DLD1 (cell line): ENCODE data around the gene TNF.
"Not testable (repeated sequence)": the region's sequence is repeated elsewhere in the genome, so short reads cannot be mapped to it uniquely, and the experiment has no call there.

Experiments
- in situ Hi-C: cut with HindIII; loops from 2 replicates; pipeline ENCODE4 v1.10.0; 2017; ENCODE audit warnings: low sequenced_read_pairs

The TNF gene

DNA sequence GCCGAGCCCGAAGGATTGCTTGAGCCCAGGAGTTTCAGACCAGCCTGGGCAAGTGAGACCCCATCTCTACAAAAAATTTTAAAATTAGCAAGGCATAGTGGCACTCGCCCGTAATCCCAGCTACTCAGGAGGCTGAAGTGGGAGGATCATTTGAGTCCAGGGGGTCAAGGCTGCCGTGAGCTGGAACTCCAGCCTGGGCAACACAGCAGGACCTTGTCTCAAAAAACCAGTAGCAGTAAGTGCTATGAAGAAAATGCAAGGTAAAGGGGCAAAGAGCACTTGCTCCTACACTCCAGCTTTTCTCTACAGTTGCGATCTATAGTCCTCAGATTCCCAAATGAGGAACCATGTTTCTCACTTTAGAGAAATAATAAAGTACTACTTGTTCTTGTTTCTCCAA is 31.7 kb upstream of the TNF start:
- in situ Hi-C loops = no loop called here

DNA sequence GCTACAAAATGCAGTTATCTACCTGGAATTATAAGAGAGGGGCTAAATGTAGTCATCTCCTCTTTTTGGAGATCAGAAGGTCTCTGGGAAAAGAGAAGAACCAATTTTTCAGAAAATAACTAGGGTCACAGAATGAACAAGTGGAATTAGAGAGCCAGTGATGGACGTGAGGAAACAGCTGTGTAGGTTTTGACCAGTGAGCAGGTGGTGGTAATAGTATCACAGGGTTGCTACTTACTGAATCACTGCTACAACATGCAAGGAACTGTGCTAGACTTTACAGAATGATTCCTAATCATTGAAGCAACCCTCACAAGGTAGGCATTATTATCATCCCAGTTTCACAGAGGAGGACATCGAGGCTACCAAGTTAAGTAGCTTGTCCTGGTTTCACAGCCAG is 30.7 kb upstream of the TNF start:
- in situ Hi-C loops = no loop called here

DNA sequence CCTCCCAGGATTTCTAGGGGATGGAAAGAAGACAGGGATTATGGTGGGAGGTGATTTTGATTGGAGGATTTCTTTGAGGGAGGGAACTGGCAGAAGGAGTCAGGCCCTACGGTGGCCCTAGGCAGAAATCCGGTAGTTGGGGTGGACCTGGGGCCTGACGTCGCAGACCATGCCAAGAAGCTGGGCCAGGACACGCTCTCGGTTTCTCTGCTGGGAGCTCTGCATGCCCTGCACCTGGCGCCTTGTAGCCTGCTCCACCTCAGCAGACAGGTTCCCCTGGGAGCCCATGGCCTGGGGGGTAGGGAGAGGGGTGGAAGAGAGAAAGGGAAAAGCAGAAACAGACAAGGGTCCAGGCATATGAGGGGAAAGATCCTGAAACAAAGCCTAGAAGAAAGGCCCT is 30.1 kb upstream of the TNF start:
- in situ Hi-C loops = no loop called here

DNA sequence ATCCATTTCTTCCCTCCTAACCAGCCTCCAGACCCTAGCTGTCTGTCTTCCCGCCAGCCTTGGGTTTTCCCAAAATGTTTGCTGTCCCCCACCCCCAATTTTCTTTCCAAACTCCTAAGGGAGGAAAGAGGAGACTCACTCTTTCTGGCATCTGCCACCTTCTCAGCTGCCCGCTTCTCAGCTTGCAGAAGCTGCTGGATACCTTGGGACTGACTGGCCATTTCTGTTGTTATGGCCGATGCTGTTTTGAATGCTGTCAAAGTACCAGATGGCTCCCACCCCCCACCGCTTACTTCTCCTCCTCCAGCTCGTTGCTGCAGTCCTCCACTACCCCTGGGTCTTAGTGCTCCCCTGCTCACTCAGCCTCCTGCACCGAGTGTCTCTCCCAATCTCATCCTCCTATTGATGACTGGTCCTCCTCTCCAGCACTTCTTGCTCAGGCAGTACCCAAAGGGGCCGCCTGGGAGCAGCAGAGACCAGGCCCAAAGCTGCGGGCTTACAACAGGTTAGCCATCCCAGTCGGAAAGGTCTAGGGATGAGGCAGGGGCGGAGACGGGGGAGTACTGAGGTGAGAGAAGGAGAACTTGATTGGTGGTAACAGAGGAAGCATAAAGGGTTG is 28.9 kb upstream of the TNF start, which contains the start of gene ATP6V1G2:
TSS of gene ATP6V1G2 (minus strand) at position 270 of the 619 bp plus-strand sequence. CDS start at position 221, 49 bp downstream.
- in situ Hi-C loops = no loop called here

DNA sequence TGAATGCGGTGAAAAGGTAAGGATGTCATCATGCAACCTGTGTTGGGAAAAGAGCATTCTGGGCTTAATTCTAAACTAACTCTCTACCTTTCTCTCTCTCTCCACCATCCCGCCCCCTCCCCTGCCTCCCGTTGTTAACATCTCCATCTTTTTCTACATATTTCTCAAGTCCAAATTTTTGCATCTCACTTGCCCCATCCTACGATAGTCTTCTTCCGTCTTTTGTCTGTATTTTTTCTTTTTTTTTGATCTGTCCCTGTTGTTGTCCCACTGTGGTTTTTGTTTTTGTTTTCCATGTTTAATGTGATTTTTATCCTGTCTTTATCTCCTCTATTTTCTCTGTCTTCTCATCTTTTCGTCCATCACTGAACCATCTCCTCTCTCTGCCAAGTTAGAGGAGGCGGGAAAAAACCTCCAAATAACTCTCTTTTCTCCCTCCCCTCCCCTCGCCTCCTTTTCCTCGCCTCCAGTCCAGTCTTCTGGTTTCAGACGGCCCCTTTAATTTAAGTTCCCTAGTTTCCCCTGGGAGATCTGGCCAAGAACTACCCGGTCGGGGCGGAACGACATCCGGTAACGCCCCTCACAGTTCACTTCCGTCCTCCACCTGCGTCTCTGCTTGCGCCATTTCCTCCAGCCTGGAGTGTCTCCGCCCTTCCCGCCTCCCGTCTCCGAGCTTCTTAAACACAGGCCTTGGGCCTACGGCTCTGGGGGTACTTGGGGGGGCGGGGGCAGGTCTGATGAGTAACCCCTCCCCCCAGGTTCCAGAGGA is 28.2 kb upstream of the TNF start, which contains the start of gene NFKBIL1:
TSS of gene NFKBIL1 (plus strand) at position 651 of the 769 bp plus-strand sequence. CDS start at position 738, 87 bp downstream.
- in situ Hi-C loops = no loop called here

DNA sequence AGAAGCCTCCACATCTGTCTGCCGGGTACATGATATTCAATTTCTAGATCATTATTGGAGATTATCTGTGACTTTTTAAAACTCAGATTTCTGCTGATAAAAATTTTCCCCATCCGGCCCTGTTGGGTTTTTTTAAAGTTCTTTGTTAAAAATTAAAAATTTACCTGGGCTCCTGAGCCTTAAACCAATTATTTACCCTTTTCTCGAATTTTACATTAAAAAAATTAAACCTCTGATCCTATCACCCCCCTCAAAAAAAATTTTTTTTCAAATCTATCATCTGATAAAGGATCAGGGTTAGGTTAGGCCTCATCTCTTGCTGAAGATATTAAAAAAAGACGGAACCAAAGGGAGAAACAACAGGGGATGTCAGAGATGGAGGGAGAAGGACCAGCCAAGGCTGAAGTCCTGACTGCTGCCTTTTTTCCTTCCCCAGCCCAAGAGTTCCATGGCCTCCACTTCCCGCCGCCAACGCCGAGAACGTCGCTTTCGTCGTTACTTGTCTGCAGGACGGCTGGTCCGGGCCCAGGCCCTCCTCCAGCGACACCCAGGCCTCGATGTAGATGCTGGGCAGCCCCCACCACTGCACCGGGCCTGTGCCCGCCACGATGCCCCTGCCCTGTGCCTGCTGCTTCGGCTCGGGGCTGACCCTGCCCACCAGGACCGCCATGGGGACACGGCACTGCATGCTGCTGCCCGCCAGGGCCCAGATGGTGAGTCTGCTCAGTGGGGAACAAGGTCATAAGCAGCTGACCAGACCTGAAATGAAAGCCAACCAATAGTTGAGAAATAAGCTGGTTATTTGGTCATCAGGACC is 27.4 kb upstream of the TNF start:
- in situ Hi-C loops = no loop called here

DNA sequence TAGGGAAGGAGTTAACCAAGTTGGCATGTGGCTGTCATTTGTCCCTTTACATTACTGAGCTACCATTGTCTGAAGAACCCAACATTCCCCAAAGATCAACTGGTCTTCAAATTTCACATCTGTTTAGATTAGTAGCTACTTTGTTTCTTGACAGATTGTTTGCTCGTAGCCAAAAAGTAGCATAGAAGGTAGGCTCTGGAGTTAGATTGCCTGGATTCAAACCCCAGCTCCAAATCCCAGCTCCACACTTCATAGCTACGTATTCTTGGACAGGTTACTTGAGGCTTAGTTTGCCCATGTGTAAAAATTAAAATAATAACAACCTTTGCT is 26.9 kb upstream of the TNF start:
- in situ Hi-C loops = no loop called here

DNA sequence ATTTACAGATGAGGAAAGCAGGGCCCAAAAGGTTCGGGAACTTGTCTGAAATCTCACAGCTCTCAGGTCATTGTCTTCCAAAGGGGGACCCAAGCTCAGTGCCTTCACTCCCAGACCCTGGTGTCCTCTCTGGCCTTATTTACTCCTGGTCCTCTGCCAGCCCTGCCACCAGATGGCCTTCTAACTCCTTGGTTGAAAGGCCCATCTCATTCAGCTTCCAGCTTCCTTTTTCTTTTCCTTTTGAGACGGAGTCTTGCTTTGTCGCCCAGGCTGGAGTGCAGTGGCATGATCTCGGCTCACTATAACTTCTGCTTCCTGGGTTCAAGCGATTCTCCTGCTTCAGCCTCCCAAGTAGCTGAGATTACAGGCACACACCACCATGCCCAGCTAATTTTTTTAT is 24.0 kb upstream of the TNF start:
- in situ Hi-C loops = not testable (repeated sequence)

DNA sequence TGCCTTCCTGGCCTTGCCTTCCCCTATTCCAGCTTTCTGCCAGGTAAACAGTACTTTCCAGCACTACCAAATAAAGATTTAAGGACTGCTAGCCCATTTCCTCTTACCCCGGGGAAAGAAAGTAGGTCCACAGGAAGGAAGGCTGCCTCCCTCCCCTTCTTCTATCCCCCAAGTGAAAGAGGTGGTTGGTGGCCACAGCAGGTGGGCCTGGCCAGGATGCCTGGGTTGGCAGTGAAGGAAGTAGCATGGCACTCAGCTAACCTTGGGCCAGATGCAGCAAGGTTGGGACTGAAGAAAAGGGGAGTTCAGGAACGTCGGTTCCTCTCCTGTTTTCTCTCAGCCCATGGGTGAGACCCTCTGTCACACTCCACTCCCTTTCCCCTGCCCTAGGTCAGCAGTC is 19.1 kb upstream of the TNF start:
- in situ Hi-C loops = no loop called here

DNA sequence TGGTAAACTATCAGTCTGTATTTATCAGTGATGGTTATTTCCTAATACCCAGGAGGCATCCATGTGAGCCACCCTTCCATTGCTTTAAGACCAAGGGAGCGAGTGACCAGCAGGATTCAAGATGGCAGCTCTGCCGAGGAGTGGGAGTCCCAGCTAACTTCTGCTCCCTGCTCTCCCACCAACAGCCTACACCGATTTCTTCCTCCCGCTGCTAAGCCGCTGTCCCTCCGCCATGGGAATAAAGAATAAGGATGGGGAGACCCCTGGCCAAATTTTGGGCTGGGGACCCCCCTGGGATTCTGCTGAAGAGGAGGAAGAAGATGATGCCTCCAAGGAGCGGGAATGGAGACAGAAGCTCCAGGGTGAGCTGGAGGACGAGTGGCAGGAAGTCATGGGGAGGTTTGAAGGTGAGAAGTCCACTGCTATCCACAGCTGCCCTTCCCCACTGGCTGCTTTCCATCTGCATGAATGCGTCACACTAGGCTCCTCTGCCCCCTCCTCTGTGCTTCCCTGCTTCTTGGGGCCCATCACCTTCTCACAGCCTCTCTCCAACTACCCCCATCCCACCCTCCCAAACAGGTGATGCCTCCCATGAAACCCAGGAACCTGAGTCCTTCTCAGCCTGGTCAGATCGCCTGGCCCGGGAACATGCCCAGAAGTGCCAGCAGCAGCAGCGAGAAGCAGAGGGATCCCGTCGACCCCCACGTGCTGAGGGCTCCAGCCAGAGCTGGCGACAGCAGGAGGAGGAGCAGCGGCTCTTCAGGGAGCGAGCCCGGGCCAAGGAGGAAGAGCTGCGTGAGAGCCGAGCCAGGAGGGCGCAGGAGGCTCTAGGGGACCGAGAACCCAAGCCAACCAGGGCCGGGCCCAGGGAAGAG is 17.7 kb upstream of the TNF start:
- in situ Hi-C loops = no loop called here

DNA sequence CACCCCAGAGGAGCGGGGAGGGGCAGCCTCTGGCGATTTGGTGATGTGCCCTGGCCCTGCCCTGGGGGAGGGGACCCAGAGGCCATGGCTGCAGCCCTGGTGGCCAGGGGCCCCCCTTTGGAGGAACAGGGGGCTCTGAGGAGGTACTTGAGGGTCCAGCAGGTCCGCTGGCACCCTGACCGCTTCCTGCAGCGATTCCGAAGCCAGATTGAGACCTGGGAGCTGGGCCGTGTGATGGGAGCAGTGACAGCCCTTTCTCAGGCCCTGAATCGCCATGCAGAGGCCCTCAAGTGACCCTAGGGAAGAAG is 17.1 kb upstream of the TNF start:
- in situ Hi-C loops = no loop called here

DNA sequence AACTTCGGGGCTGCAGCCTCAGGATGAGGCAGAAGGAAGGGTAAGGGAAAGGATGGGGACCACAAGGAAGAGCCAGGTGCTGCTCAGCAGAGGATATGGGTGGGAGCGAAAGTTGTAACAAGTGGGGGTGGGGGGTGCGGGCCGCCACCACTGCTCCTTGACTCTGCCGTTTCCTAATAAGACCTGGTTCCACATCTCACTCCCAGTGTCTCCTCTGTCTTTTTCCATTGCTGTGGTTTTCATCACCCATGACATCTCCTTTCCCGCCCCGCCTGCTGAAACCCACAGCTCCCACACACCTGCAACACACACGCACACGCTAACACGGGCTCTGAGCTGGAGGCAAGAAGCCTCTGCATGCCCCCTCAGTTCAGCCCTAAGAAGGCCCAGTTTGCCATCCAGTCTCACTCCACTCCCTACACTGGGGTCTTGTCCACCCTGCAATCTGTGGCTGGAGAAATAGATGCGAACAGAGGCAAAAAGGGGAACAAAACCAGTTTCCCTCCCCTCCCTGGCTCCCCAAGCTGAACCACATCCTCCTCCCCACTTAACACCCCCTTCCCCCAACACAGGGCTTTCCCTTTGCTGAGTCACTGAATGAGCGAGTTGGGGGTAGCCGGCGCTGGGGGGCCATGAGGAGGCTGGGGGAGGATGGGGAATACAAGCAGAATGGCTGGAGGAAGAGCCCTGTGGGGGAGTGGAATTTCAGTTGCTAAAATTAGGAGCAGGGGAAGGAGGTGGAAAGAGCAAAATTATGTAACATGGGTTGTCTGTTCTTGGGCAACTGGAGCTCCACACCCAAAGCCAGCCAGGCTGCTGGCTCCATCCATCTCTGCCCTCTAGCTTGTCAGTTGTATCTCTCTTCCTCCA is 16.5 kb upstream of the TNF start:
- in situ Hi-C loops = no loop called here

DNA sequence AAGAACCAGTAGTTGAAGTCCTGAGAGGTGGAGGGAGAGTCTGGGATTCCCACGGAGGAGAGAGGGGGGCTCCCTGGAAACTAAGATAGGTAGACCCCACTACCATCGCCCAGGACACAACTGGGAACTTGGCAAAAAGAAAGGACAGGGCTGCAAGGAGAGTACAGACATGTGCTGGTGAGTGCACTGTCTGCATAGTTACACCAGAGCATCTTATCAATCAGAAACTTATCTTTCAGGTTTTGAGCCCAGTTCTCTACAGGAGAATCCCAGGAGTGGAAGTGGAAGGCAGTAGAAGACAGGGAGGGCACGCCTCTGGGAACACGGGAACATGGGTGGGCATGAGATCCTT is 15.8 kb upstream of the TNF start:
- in situ Hi-C loops = no loop called here

DNA sequence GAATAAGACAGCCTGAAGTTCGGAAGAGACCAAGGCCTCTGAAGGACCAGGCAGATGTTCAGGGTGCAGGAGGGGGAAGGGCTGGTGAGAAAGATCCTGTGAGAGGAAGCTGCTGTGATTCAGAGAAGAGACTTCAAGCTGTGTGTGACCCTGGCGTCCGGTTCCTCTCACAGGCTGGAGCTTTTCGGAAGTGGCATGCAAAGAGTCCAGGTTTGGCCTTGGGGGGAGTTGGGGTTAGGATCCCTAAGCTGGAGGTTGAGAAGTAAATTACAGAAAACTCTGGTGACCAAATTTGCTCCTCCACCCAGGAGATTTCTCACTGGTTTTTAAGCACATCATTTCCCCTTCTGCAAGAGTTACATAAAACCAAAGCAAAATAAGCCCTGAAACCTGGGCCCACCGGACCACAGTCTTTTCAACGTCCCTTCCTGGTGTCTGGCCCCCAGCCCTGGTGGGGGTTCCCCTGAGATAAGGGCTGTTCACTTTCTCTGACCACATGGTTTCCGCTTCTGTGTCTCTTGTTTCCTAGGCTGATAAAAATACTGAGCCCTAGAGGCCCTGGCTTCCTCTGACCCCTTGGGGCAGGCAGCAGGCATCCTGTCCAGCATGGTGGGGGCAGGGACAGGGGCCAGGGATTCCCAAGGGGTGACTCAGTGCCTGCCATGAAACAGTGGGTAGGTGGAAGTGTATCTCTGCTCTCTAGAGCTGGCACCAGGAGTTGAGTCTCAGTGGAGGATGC is 15.2 kb upstream of the TNF start:
- in situ Hi-C loops = no loop called here

DNA sequence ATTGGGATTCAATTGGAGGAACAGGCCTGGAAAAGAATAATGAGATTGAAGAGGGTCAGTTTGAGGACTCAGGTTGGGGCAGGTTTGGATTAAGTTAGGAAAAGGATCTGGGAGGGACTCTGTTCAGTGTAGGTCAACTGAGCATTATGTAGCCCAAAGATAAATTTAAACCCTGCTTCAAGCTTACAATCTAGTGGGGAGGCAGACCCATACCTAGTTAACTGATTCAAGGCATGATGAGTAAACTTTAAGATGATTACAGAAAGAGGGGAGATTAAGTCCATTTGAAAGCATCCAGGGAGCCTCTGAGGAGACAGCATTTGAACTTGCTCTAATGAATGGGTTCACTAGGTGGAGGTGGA is 14.7 kb upstream of the TNF start:
- in situ Hi-C loops = no loop called here

DNA sequence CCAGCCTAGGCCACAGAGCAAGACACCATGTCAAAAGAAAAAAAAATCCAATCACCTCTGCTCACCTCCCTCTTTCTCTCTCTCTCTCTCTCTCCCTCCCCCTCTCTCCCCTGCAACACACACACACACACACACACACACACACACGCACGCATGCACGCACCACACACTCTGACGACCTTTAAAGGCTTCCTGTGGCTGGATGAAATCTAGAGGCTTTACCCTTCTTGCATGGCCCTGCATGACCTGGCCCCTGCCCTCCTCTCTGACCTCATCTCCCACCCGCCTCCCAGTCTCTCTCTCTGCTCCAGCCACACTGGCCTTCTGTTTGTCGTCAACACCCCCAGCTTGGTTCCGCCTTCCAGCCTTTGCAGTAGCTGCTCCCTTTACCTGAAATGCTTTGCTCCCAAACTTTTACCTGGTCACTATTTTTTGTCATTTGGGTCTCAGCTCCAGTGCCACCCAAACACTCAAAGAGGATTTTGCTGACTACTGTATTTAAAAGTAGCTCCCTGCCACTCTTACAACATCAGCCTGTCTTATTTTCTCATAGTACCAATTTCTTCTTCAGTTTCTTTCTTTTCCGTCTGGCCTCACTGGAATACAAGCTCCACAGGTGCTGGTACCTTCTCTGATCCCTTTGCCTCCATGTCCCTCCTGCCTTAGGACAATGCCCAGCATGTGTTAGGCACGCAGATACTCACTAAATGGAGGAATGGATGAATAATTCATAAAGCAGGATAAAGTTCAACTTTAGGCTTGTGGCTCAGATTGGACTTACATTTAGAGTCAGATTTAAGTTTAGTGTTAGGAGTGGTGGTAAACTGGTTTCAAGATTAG is 7.6 kb upstream of the TNF start:
- in situ Hi-C loops = no loop called here

DNA sequence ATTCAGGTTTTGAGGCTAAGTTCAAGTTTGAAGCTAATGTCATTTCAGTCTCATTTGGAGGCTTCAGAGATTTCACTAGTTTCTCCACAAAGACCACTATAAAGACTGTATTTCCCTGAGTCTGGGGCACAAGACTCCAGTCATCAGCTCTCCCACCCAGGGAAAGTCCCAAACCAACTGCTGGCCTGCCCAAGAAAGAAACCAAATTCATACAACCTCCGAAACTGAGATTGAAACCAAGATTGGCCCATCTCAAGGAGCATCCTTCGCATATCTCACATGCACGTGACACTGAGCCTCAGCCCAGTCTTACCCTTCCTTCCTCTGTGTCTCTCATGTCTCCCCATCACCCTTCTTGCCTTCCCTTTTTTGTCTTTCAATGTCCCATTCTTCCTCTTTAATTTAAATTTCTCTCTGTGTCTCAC is 6.8 kb upstream of the TNF start:
- in situ Hi-C loops = no loop called here

DNA sequence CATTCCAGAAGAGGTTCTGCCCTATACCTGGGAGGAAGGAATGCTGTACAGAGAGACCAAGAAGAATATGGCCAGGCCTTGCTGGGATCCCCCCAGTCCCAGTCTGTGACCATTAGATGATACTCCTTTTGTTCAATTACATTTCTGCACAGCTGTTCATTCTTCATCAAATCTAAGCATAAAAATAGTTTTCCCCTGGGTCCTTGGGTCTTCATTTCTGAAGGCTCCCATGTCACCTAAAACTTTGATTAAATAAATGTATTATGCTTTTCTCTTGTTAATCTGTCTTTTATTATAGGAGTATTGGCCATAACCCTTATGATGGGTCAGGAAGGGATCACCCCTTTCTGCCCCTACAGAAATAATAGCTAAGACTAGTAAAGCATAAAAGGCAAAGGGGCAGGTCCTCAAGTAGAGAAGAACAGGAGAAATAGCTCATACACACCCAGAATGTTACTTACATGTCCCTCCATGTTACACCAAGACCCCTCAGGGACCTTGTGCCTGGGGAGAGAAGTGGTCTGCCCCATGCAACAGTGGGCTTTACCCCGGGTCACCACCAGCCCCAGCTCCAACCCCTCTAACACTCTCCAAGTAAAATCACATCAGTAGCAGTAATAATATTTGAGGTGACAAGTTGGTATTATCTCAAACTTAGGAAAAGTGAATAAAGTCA is 5.4 kb upstream of the TNF start:
- in situ Hi-C loops = no loop called here
